AG08396 (cell line): ENCODE measurements around the gene SMTNL2.
"Not testable (repeated sequence)": the region's sequence is repeated elsewhere in the genome, so short reads cannot be mapped to it uniquely, and the experiment has no call there.

ENCODE experiments used
- DNase-seq: peaks from one replicate; pipeline ENCODE4 v3.0.0; 2012; ENCODE audit warnings: low spot score, mixed read lengths

Gene SMTNL2

GRCh38 chr17:4635823-4636375 lies 51.6 kb downstream of the SMTNL2 start:
- DNase-seq = no peak

- no peak for DNase-seq
Measured at GRCh38 chr17:4636474-4637100, 52.3 kb downstream of the SMTNL2 start.

GRCh38 chr17:4638766-4639165 lies 54.4 kb downstream of the SMTNL2 start:
- DNase-seq = not testable (repeated sequence)

- not testable (repeated sequence) for DNase-seq
Measured at GRCh38 chr17:4639301-4640059, 55.2 kb downstream of the SMTNL2 start.

GRCh38 chr17:4640569-4641188 lies 56.4 kb downstream of the SMTNL2 start:
- not testable (repeated sequence) for DNase-seq

- DNase-seq = no peak
Measured at GRCh38 chr17:4641297-4642195, 57.2 kb downstream of the SMTNL2 start, which contains the start of gene ALOX15. ALOX15 (minus strand) TSS chr17:4641678; CDS start chr17:4641651, 27 bp downstream.

GRCh38 chr17:4642286-4642685 lies 58.0 kb downstream of the SMTNL2 start:
- no peak for DNase-seq

GRCh38 chr17:4643676-4644075 lies 59.3 kb downstream of the SMTNL2 start:
- DNase-seq = no peak

GRCh38 chr17:4645642-4646041 lies 61.3 kb downstream of the SMTNL2 start:
- DNase-seq = no peak

GRCh38 chr17:4648741-4649140 lies 64.4 kb downstream of the SMTNL2 start:
- no peak for DNase-seq

- no peak for DNase-seq
Measured at GRCh38 chr17:4652997-4653396, 68.7 kb downstream of the SMTNL2 start.

GRCh38 chr17:4655933-4656332 lies 71.6 kb downstream of the SMTNL2 start:
- DNase-seq = not testable (repeated sequence)

- DNase-seq = no peak
Measured at GRCh38 chr17:4657678-4658077, 73.3 kb downstream of the SMTNL2 start.
